NCI-H226 (cell line): Measurements from ENCODE around the gene METTL17.
"Not testable (repeated sequence)": the region's sequence is repeated elsewhere in the genome, so short reads cannot be mapped to it uniquely, and the experiment has no call there.

Source experiments
- DNase-seq: peaks from one replicate; pipeline ENCODE4 v3.0.0-alpha.2; 2015

METTL17 gene

GRCh38 chr14:20997115-20997514 is 7.3 kb downstream of the METTL17 start:
- no peak for DNase-seq

- DNase-seq = no peak
These were observed 7.8 kb downstream of the METTL17 start for GRCh38 chr14:20997564-20997963.

DNA sequence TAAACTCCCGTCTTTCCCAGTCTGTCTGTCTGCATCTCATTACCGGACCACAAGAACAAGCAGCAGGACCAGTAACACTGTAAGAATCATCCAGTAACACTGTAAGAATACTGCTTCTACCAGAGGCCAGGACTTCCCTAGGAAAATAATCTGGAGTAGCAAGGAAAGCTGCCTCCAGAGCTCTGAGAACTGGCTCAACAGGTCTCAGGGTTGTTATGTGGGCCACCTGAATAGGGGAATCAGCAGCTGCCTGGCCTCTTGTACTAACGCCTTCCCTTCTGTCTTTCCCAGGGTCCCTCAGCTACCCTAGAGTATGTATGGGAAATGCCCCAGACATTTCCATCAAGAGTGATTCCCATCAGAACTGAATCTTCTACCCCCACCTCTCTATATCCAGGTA is 8.4 kb downstream of the METTL17 start:
- DNase-seq = no peak

DNA sequence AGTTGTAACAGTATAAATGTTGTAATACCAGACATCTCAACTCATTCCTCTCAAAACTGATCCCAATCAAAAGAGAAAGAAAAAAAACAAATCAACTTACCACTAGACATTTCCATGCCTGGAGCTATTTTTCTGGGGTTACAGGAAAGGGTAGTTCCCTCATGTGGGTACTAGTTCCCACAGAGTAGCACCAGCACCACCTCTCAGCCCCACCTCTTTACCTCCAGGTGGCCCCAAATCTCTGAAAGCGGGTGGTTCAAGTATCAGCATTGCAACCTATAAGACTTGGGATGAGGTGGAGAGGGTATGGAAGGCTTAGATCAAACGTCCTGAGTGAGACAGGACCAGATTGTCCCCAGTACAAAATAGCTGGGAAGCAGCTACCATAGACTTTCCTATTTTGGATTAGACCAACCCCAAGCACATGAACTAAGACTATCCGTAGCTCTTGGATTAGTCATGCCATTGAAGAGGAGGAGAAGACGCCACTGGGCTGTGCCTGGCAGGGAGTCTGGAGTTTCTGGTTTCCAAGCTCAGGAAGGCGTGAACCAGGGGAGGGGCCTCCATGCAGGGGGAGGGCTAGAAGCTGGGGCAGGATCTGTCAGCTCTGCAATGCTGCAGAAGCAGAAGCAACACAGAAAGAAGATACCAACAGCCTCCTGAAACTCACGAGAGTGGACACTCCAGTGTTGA is 9.0 kb downstream of the METTL17 start, which contains the start of gene SLC39A2:
SLC39A2 (plus strand) TSS at position 620 of the 693 bp plus-strand sequence. CDS start 154 bp downstream, outside the sequence.
- peak; percentile 61 for DNase-seq

- DNase-seq = no peak
These were observed 9.8 kb downstream of the METTL17 start for GRCh38 chr14:20999591-20999990.

DNA sequence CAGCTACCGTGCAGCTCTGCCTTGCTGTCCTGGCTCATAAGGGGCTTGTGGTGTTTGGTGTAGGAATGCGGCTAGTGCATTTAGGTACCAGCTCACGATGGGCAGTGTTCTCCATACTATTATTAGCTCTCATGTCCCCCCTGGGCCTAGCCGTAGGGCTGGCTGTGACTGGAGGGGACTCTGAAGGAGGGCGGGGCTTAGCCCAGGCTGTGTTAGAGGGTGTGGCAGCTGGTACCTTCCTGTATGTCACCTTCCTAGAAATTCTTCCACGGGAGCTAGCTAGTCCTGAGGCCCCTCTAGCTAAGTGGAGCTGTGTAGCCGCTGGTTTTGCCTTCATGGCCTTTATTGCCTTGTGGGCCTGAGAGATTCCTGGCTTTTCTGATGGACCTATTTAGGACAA is 11.4 kb downstream of the METTL17 start:
- DNase-seq = no peak

DNA sequence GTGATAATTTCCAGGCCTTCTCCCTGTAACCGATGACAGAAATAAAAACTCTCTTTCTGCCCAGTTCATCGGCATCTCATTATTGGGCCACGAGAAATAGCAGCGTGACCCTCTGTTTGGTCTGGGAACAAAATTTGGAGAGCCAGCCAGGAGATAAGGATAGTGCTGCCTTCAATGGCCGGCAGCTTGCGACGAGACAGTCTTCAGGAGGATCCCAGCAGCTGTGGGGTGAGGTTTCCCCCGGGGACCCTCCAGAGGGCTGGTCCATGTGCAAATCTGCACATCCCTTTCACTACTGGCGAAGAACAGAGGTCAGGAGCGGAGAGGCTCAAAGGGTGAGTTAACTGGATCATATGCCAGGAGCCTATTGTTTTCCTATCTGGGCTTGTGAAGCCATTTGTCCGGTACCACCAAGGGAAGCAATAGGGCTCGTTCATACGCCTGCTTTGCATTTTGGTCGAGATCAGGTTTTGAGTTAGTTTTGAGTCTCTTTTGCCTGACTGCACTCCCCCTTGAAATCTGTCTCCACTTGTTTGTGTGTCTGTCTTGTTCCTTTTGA is 14.1 kb downstream of the METTL17 start:
- DNase-seq = no peak

- DNase-seq = not testable (repeated sequence)
These were observed 19.9 kb downstream of the METTL17 start for GRCh38 chr14:21009721-21010120.

DNA sequence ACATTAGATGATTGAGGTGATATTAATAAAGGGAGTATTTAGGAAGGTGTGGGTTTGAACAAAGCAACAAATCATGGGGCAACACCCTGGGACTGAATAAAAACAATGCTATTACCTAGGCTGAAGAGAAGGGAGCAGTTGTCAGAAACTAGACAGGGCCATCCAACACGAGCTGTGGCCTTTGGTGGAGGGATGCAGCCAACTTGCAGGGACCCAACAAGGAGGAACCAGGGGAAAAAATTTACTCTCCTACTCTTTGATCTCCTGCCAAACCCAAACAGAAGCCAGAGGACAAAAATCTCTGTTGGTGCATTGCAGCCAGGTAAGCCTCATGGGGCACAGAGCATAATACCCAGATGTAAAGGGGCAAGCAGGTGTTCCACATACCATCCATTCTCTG is 21.4 kb downstream of the METTL17 start:
- no peak for DNase-seq

GRCh38 chr14:21014761-21015190 is 25.0 kb downstream of the METTL17 start:
- DNase-seq = peak; percentile 57

GRCh38 chr14:21015312-21015711 is 25.5 kb downstream of the METTL17 start:
- DNase-seq = no peak

GRCh38 chr14:21016413-21017190 is 26.8 kb downstream of the METTL17 start:
- no peak for DNase-seq

- DNase-seq = no peak
These were observed 27.9 kb downstream of the METTL17 start for GRCh38 chr14:21017528-21018245.

- DNase-seq = no peak
These were observed 28.5 kb downstream of the METTL17 start for GRCh38 chr14:21018286-21018685.

- no peak for DNase-seq
These were observed 29.0 kb downstream of the METTL17 start for GRCh38 chr14:21018781-21019180.

DNA sequence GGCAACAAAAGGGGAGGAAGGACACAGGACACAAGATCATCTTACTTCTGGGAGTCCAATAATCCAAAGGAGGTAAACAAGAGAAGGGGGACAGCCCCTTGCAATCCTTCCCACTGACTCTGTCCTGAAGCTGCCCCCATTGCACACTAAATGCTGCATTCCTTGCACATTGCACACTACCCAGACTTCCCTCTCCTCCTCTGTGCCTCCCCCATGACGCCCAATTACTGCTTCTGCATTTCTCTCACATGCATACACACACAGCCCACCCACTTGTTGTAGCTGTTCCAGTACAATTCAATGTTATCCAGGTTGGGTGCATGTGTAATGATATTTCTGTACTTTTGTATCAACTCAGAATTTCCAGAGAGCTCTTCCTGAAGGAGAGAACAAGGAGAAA is 29.6 kb downstream of the METTL17 start:
- DNase-seq = no peak

GRCh38 chr14:21020977-21021545 is 31.3 kb downstream of the METTL17 start:
- DNase-seq = no peak

- DNase-seq = no peak
These were observed 32.9 kb downstream of the METTL17 start for GRCh38 chr14:21022686-21023085.

GRCh38 chr14:21023174-21023573 is 33.4 kb downstream of the METTL17 start:
- no peak for DNase-seq

- DNase-seq = no peak
These were observed 34.2 kb downstream of the METTL17 start for GRCh38 chr14:21023817-21024584.

DNA sequence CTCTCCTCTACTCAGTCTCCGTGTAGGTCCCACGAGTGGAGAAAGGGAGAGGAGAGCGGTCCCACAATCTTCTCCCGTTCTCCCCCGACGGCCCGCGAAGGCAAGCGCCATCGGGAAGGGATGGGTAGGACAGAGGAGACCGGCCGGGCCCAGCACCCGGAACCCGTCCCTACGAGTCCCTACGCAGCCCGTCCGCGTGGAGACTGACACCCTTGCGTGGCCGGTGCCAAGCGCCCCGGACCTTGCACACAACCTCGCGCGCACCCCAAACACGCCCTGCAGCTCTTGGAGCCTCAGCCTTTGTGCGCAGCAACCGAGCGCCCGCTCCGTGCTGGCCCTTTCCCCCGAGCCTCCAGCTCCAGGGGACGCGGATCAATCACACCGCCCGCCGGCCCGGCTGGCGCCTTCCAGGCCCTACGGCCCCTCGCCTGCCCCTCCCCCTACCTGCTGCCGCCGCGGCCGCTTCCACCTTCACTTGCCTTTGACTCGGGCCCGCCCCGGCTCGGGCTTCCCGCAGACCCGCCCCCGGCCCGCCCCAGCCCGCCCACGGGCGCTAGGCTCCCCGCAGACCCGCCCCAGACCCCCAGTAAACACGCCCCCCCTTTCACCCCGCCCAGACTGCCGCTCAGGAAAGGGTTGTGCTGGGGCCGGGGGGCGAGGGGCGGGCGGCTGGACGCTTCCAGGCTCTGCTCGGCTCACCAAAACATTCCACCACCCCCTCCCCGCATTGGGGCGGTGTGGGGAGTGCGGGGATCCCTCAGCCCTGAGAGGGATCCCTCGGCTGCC is 35.0 kb downstream of the METTL17 start, which contains the start of gene NDRG2:
NDRG2 (minus strand) TSS at position 477 of the 786 bp plus-strand sequence. CDS start 1,746 bp downstream, outside the sequence.
- DNase-seq = peak; percentile 34
